H9 (cell line): ENCODE data around the gene KIAA0930. TPM values are rescaled to one million over a fixed set of nuclear protein-coding genes. Genes with fewer than 3 reads are reported as not detected.

Experiments used
- DNase-seq: peaks from one replicate; pipeline ENCODE4 v3.0.0-alpha.2; 2017
- H2AFZ ChIP-seq: one replicate; pipeline ENCODE4 v1.6.1; 2013; ENCODE audit warnings: mild to moderate bottlenecking, low read length, control low read depth, moderate library complexity
- H2AK5ac ChIP-seq: 2 replicates; pipeline ENCODE4 v1.6.1; 2013; ENCODE audit warnings: low read length, control low read depth, mixed read lengths; ENCODE audit not compliant: insufficient read length
- H2BK120ac ChIP-seq: one replicate; pipeline ENCODE4 v1.6.1; 2013; ENCODE audit warnings: low read depth, mild to moderate bottlenecking, low read length, control low read depth, inconsistent platforms; ENCODE audit not compliant: poor library complexity, severe bottlenecking
- H2BK12ac ChIP-seq: 2 replicates; pipeline ENCODE4 v1.6.1; 2013; ENCODE audit warnings: low read length, control low read depth, mixed read lengths, low read depth; ENCODE audit not compliant: insufficient read length
- H2BK15ac ChIP-seq: 2 replicates; pipeline ENCODE4 v1.6.1; 2013; ENCODE audit warnings: low read depth, low read length, control low read depth
- H2BK20ac ChIP-seq: one replicate; pipeline ENCODE4 v1.6.1; 2013; ENCODE audit warnings: low read depth, mild to moderate bottlenecking, low read length, control low read depth, inconsistent platforms; ENCODE audit not compliant: poor library complexity, severe bottlenecking
- H2BK5ac ChIP-seq: 2 replicates; pipeline ENCODE4 v1.6.1; 2013; ENCODE audit warnings: low read length, control low read depth, mixed read lengths; ENCODE audit not compliant: insufficient read length
- H3K14ac ChIP-seq: 2 replicates; pipeline ENCODE4 v1.6.1; 2013; ENCODE audit warnings: low read length, control low read depth; ENCODE audit not compliant: insufficient read depth
- H3K18ac ChIP-seq: 2 replicates; pipeline ENCODE4 v1.6.1; 2013; ENCODE audit warnings: low read depth, mild to moderate bottlenecking, mixed read lengths, low read length, control low read depth; ENCODE audit not compliant: insufficient read length
- H3K23ac ChIP-seq: 2 replicates; pipeline ENCODE4 v1.6.1; 2013; ENCODE audit warnings: low read length, control low read depth, mixed read lengths, low read depth; ENCODE audit not compliant: insufficient read length
- H3K23me2 ChIP-seq: 2 replicates; pipeline ENCODE4 v1.6.1; 2013; ENCODE audit warnings: low read depth, mild to moderate bottlenecking, mixed read lengths, low read length, control low read depth; ENCODE audit not compliant: insufficient read length, poor library complexity, severe bottlenecking
- H3K27ac ChIP-seq: 2 replicates; pipeline ENCODE4 v1.5.1; 2013; ENCODE audit warnings: low read length, control low read depth, mixed read lengths, low read depth; ENCODE audit not compliant: insufficient read length
- H3K27me3 ChIP-seq: 2 replicates; pipeline ENCODE4 v1.6.1; 2013; ENCODE audit warnings: low read length, control low read depth, inconsistent platforms; ENCODE audit not compliant: insufficient read depth
- H3K4ac ChIP-seq: 2 replicates; pipeline ENCODE4 v1.6.1; 2013; ENCODE audit warnings: low read depth, mild to moderate bottlenecking, control low read depth, inconsistent platforms, low read length, moderate library complexity
- H3K4me1 ChIP-seq: 2 replicates; pipeline ENCODE4 v1.6.1; 2013; ENCODE audit warnings: low read length, control low read depth, inconsistent platforms; ENCODE audit not compliant: insufficient read depth
- H3K4me2 ChIP-seq: 2 replicates; pipeline ENCODE4 v1.6.1; 2013; ENCODE audit warnings: low read length, control low read depth, mixed read lengths; ENCODE audit not compliant: insufficient read length, insufficient read depth
- H3K56ac ChIP-seq: 2 replicates; pipeline ENCODE4 v1.6.1; 2013; ENCODE audit warnings: low read depth, mild to moderate bottlenecking, mixed read lengths, low read length, control low read depth; ENCODE audit not compliant: insufficient read length
- H3K79me1 ChIP-seq: 2 replicates; pipeline ENCODE4 v1.6.1; 2013; ENCODE audit warnings: low read depth, mild to moderate bottlenecking, moderate library complexity, low read length, control low read depth, inconsistent platforms; ENCODE audit not compliant: insufficient read depth, poor library complexity, severe bottlenecking
- H3K79me2 ChIP-seq: 2 replicates; pipeline ENCODE4 v1.6.1; 2013; ENCODE audit warnings: low read length, control low read depth, inconsistent platforms; ENCODE audit not compliant: insufficient read depth
- H3K9ac ChIP-seq: 2 replicates; pipeline ENCODE4 v1.6.1; 2013; ENCODE audit warnings: low read length, control low read depth, mixed read lengths; ENCODE audit not compliant: insufficient read length; ENCODE audit errors: extremely low read depth
- H3K9me3 ChIP-seq: one replicate; pipeline ENCODE4 v1.6.1; 2013; ENCODE audit warnings: low read depth, low read length, inconsistent platforms; ENCODE audit not compliant: control insufficient read depth
- H3T11ph ChIP-seq: one replicate; pipeline ENCODE4 v1.6.1; 2013; ENCODE audit warnings: mild to moderate bottlenecking, low read length, control low read depth, inconsistent platforms
- H4K20me1 ChIP-seq: one replicate; pipeline ENCODE4 v1.6.1; 2013; ENCODE audit not compliant: control insufficient read depth, insufficient read length, insufficient read depth
- H4K5ac ChIP-seq: 2 replicates; pipeline ENCODE4 v1.6.1; 2013; ENCODE audit warnings: low read depth, mild to moderate bottlenecking, mixed read lengths, low read length, control low read depth; ENCODE audit not compliant: insufficient read length
- H4K8ac ChIP-seq: replicated peaks from 2 replicates; pipeline ENCODE4 v1.6.1; 2013; ENCODE audit warnings: low read length, control low read depth, mixed read lengths, low read depth; ENCODE audit not compliant: insufficient read length
- H4K91ac ChIP-seq: 2 replicates; pipeline ENCODE4 v1.6.1; 2013; ENCODE audit warnings: low read depth, mild to moderate bottlenecking, moderate library complexity, mixed read lengths, low read length, control low read depth; ENCODE audit not compliant: insufficient read length
- H3K27ac Mint-ChIP-seq, 3 experiments: 2 replicates in 2 of 3; 3 replicates in 1 of 3; pipeline ENCODE4 v1.8.0; 2020 to 2021; ENCODE audit warnings: mixed read lengths in 3 of 3, mild to moderate bottlenecking in 1 of 3, moderate library complexity in 1 of 3
- H3K27me3 Mint-ChIP-seq: 2 replicates; pipeline ENCODE4 v1.8.0; 2021; ENCODE audit warnings: low read depth, mild to moderate bottlenecking, moderate library complexity, mixed read lengths
- H3K36me3 Mint-ChIP-seq, 3 experiments: 2 replicates in 2 of 3; 3 replicates in 1 of 3; pipeline ENCODE4 v1.8.0; 2020 to 2021; ENCODE audit warnings: low read depth in 3 of 3, mixed read lengths in 3 of 3; ENCODE audit not compliant: insufficient read depth in 1 of 3
- H3K4me1 Mint-ChIP-seq, 2 experiments: 2 replicates each; pipeline ENCODE4 v1.8.0; 2020; ENCODE audit warnings: mixed read lengths in 2 of 2
- H3K4me3 Mint-ChIP-seq, 2 experiments: 2 replicates in 1 of 2; 3 replicates in 1 of 2; pipeline ENCODE4 v1.8.0; 2020 to 2021; ENCODE audit warnings: mild to moderate bottlenecking in 2 of 2, mixed read lengths in 2 of 2, moderate library complexity in 1 of 2
- H3K9me3 Mint-ChIP-seq, 2 experiments: 2 replicates in 1 of 2; 3 replicates in 1 of 2; pipeline ENCODE4 v1.8.0; 2020; ENCODE audit warnings: mild to moderate bottlenecking in 2 of 2, mixed read lengths in 2 of 2, moderate library complexity in 1 of 2
- WGBS: extraction: QIAGEN DNeasy Blood & Tissue Kit; methylation state at CpG from one replicate; pipeline ENCODE4 v1.1.7; 2013; ENCODE audit warnings: missing lambda C conversion rate, low lambda C conversion rate, mixed read lengths; ENCODE audit not compliant: insufficient read length; ENCODE audit errors: extremely low coverage; 5-methylcytosine and 5-hydroxymethylcytosine counted together
- total RNA-seq: library from RNA; stranded (reverse); gene quantifications from 2 replicates; pipeline ENCODE4 v1.2.1, GENCODE V29; 2021
- TF ChIP-seq, protein P1 (sequence below): fragments of 200-600 bp; sonication (generic); conservative IDR thresholded peaks from 3 replicates; pipeline ENCODE4 v1.8.0; 2021; ENCODE audit warnings: antibody characterized with exemption, mild to moderate bottlenecking

KIAA0930 gene
- total RNA-seq, 1 experiment from 2014 or later, result 46.2 TPM

DNA sequence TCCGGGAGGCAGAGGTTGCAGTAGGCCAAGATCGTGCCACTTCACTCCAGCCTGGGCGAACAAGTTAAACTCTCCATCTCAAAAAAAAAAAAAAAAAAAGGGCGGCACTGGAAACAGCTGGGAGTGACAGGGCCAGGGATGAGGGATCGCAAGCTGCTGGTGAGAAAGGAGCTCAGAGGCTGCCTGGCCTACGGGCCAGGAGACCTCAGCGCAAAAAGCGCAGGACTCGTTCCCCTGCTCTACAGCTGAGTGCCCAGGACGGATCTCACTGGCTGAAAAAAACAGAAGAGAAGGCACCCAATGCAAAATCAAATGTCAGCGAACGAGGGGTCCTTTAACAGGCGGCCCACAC is 77.6 kb downstream of the KIAA0930 start:
- H2BK120ac ChIP-seq, result no peak overlapping the region
- no CpG with 5 or more reads among the region's 13 CpGs for WGBS
- Mint-ChIP-seq H3K27me3 (no peaks in the 10 kb centered on the region), H3K36me3 (peaks cover 6 to 18% (median 15%) of the 10 kb centered on the region in 3 experiments), H3K4me3 (peak overlapping the region; percentile 88 to 99), H3K27ac (peak overlapping the region; percentile 74 to 97 (median 87); a peak in 4 of 7 replicates), H3K9me3 (no peaks in the 10 kb centered on the region), H3K4me1 (peaks cover 25 to 40% of the 10 kb centered on the region in 2 experiments)
- no peak overlapping the region for H4K5ac ChIP-seq
- peak overlapping the region; percentile 67 for H3K4me2 ChIP-seq
- H4K91ac ChIP-seq, result no peak overlapping the region
- no peak overlapping the region for H3K4ac ChIP-seq
- H2BK20ac ChIP-seq, result no peak overlapping the region
- no peak overlapping the region for H3K27ac ChIP-seq
- H3K79me1 ChIP-seq, result peaks cover 11% of the 10 kb centered on the region
- H2BK12ac ChIP-seq, result no peak overlapping the region
- H3K23me2 ChIP-seq, result peaks cover 15% of the 10 kb centered on the region
- DNase-seq, result peak; percentile 42
- no peak overlapping the region for H2AFZ ChIP-seq
- H2BK15ac ChIP-seq, result no peak overlapping the region
- no peaks in the 10 kb centered on the region for H3K27me3 ChIP-seq
- H2AK5ac ChIP-seq, result no peak overlapping the region
- H4K8ac ChIP-seq, result no peak overlapping the region
- no peaks in the 10 kb centered on the region for H3K9me3 ChIP-seq
- H4K20me1 ChIP-seq, result no peaks in the 10 kb centered on the region
- H3K14ac ChIP-seq, result peak overlapping the region; percentile 83
- H3K79me2 ChIP-seq, result peaks cover 18% of the 10 kb centered on the region
- H2BK5ac ChIP-seq, result no peak overlapping the region
- peak overlapping the region; percentile 86 for H3K18ac ChIP-seq
- no peak overlapping the region for H3T11ph ChIP-seq
- TF ChIP-seq, protein P1, sequence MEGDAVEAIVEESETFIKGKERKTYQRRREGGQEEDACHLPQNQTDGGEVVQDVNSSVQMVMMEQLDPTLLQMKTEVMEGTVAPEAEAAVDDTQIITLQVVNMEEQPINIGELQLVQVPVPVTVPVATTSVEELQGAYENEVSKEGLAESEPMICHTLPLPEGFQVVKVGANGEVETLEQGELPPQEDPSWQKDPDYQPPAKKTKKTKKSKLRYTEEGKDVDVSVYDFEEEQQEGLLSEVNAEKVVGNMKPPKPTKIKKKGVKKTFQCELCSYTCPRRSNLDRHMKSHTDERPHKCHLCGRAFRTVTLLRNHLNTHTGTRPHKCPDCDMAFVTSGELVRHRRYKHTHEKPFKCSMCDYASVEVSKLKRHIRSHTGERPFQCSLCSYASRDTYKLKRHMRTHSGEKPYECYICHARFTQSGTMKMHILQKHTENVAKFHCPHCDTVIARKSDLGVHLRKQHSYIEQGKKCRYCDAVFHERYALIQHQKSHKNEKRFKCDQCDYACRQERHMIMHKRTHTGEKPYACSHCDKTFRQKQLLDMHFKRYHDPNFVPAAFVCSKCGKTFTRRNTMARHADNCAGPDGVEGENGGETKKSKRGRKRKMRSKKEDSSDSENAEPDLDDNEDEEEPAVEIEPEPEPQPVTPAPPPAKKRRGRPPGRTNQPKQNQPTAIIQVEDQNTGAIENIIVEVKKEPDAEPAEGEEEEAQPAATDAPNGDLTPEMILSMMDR, result no peak
- peak overlapping the region; percentile 74 for H3K9ac ChIP-seq
- no peak overlapping the region for H3K56ac ChIP-seq
- H3K4me1 ChIP-seq, result no peaks in the 10 kb centered on the region; the same call in 1 of the 2 replicates
- H3K23ac ChIP-seq, result no peak overlapping the region
